Osteoblast (primary cell): ENCODE measurements around the gene ZFP1. TPM values are rescaled to one million over a fixed set of nuclear protein-coding genes. Genes with fewer than 3 reads are reported as not detected.

Source experiments
- DNase-seq: peaks from one replicate; pipeline ENCODE4 v3.0.0; 2011; ENCODE audit warnings: low spot score, mixed read lengths; ENCODE audit not compliant: insufficient read length; ENCODE audit errors: missing footprints
- H2AFZ ChIP-seq: 2 replicates; pipeline ENCODE4 v1.6.0; 2011; ENCODE audit warnings: mild to moderate bottlenecking, low read length
- H3K27ac ChIP-seq: 2 replicates; pipeline ENCODE4 v1.5.1; 2011; ENCODE audit warnings: mild to moderate bottlenecking, low read depth, low read length, moderate library complexity
- H3K27me3 ChIP-seq: 2 replicates; pipeline ENCODE4 v1.6.0; 2012; ENCODE audit warnings: mild to moderate bottlenecking, control low read depth, inconsistent platforms, low read length, moderate library complexity; ENCODE audit not compliant: insufficient read depth
- H3K36me3 ChIP-seq: 2 replicates; pipeline ENCODE4 v1.5.1; 2011; ENCODE audit warnings: mild to moderate bottlenecking, low read length, control low read depth, moderate library complexity; ENCODE audit not compliant: insufficient read depth
- H3K4me1 ChIP-seq: 2 replicates; pipeline ENCODE4 v1.5.1; 2011; ENCODE audit warnings: mild to moderate bottlenecking, low read length, control low read depth, moderate library complexity; ENCODE audit not compliant: insufficient read depth
- H3K4me2 ChIP-seq: 2 replicates; pipeline ENCODE4 v1.6.0; 2011; ENCODE audit warnings: mild to moderate bottlenecking, low read length; ENCODE audit not compliant: insufficient read depth
- H3K4me3 ChIP-seq: fragments of 200-600 bp; sonication (generic); 3 replicates; pipeline ENCODE4 v1.5.1; 2012; ENCODE audit warnings: mild to moderate bottlenecking, low read length, inconsistent platforms; ENCODE audit not compliant: insufficient read depth
- H3K79me2 ChIP-seq: 2 replicates; pipeline ENCODE4 v1.6.0; 2012; ENCODE audit warnings: mild to moderate bottlenecking, low read length, control low read depth, inconsistent platforms; ENCODE audit not compliant: insufficient read depth
- H3K9me3 ChIP-seq: 2 replicates; pipeline ENCODE4 v1.5.1; 2011; ENCODE audit warnings: low read depth, low read length, control low read depth
- H4K20me1 ChIP-seq: 2 replicates; pipeline ENCODE4 v1.6.0; 2012; ENCODE audit warnings: mild to moderate bottlenecking, low read length, control low read depth; ENCODE audit not compliant: insufficient read depth
- CTCF ChIP-seq: IDR thresholded peaks from 2 replicates; pipeline ENCODE4 v1.5.1; 2011; ENCODE audit warnings: mild to moderate bottlenecking, low read depth, low read length, moderate library complexity; ENCODE audit errors: extremely low read depth
- total RNA-seq: library from RNA; depleted of rRNA; stranded (reverse); fragments of >200 nt; gene quantifications from 2 replicates; pipeline ENCODE4 v1.2.3, GENCODE V29; 2012

ZFP1 gene
- total RNA-seq, 1 donor, result 12.7 TPM

DNA sequence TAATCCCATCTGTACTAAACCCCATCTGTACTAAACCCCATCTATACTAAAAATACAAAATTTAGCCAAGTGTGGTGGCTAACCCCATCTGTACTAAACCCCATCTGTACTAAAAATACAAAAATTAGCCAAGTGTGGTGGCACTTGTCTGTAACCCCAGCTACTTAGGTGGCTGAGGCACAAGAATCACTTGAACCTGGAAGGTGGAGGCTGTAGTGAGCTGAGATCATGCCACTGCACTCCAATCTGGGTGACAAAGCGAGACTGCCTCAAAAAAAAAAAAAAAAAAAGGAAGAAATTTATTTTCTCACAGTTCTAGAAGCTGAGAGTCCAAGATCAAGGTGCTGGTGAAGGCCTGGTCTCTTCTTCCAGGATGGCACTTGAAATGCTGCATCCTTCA lies 12.1 kb downstream of the ZFP1 start:
- Histone ChIP-seq H3K36me3 (peaks cover 7% of the 10 kb centered on the region), H3K27me3 (no peaks in the 10 kb centered on the region), H3K79me2 (peaks cover 3% of the 10 kb centered on the region), H3K4me3 (no peak overlapping the region), H3K4me1 (no peaks in the 10 kb centered on the region), H3K4me2 (no peak overlapping the region), H3K9me3 (no peaks in the 10 kb centered on the region), H4K20me1 (no peaks in the 10 kb centered on the region), H2AFZ (no peak overlapping the region), H3K27ac (no peak overlapping the region)
- DNase-seq, result no peak
- no peak for TF ChIP-seq CTCF

DNA sequence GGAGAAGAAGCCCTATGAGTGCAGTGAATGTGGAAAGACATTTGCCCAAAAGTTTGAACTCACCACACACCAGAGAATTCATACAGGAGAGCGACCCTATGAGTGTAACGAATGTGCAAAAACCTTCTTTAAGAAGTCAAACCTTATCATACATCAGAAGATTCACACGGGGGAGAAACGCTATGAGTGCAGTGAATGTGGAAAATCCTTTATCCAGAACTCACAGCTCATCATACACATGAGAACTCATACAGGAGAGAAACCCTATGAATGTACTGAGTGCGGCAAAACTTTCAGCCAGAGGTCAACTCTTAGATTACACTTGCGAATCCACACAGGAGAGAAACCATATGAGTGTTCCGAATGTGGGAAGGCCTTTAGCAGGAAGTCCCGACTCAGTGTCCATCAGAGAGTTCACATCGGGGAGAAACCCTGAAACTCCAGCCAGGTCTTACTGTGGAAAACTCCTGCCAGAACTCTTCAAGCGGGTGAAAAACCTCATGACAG lies 21.6 kb downstream of the ZFP1 start:
- Histone ChIP-seq H2AFZ (no peak overlapping the region), H3K27me3 (no peaks in the 10 kb centered on the region), H3K9me3 (peaks cover 39% of the 10 kb centered on the region), H3K79me2 (no peaks in the 10 kb centered on the region), H4K20me1 (no peaks in the 10 kb centered on the region), H3K4me3 (no peak overlapping the region), H3K27ac (no peak overlapping the region), H3K4me2 (no peak overlapping the region), H3K4me1 (no peaks in the 10 kb centered on the region), H3K36me3 (peaks cover 30% of the 10 kb centered on the region)
- no peak for TF ChIP-seq CTCF
- no peak for DNase-seq

- peaks cover 20% of the 10 kb centered on the region for H3K36me3 ChIP-seq
- DNase-seq, result no peak
- no peaks in the 10 kb centered on the region for H3K4me1 ChIP-seq
- H3K79me2 ChIP-seq, result no peaks in the 10 kb centered on the region
- H3K27ac ChIP-seq, result no peak overlapping the region
- H3K4me2 ChIP-seq, result no peak overlapping the region
- H3K27me3 ChIP-seq, result no peaks in the 10 kb centered on the region
- H3K4me3 ChIP-seq, result no peak overlapping the region
- TF ChIP-seq CTCF, result no peak
- peaks cover 39% of the 10 kb centered on the region for H3K9me3 ChIP-seq
- no peaks in the 10 kb centered on the region for H4K20me1 ChIP-seq
- no peak overlapping the region for H2AFZ ChIP-seq
Measured at GRCh38 chr16:75172578-75172977, 24.3 kb downstream of the ZFP1 start.

GRCh38 chr16:75175074-75175473 lies 26.8 kb downstream of the ZFP1 start:
- Histone ChIP-seq H2AFZ (no peak overlapping the region), H3K4me2 (no peak overlapping the region), H3K36me3 (peaks cover 6% of the 10 kb centered on the region), H3K9me3 (peaks cover 24% of the 10 kb centered on the region), H3K4me3 (no peak overlapping the region), H3K4me1 (no peaks in the 10 kb centered on the region), H3K27ac (no peak overlapping the region), H3K27me3 (no peaks in the 10 kb centered on the region), H3K79me2 (no peaks in the 10 kb centered on the region), H4K20me1 (no peaks in the 10 kb centered on the region)
- TF ChIP-seq CTCF, result no peak
- no peak for DNase-seq
